Mucosa of descending colon (tissue), 3 donors: Measurements from ENCODE around the gene TEX11. TPM values are rescaled to one million over a fixed set of nuclear protein-coding genes. Genes with fewer than 3 reads are reported as not detected.
A peak's percentile ranks its signal among the peaks of the same experiment; 100 is the strongest.

Experiments used
- ATAC-seq: fragments of 200-7000 bp; cut with Tn5 transposase; one replicate; pipeline ENCODE4 v1.9.1; 2020; ENCODE audit warnings: mild to moderate bottlenecking, moderate library complexity
- DNase-seq, 3 donors: peaks; one replicate each; pipeline ENCODE4 v3.0.0-alpha.2; 2020
- H3K36me3 ChIP-seq: fragments of 200-600 bp; one replicate; pipeline ENCODE4 v1.8.0; 2021; ENCODE audit warnings: low read depth, mild to moderate bottlenecking
- H3K4me1 ChIP-seq: fragments of 200-600 bp; one replicate; pipeline ENCODE4 v1.8.0; 2021; ENCODE audit warnings: low read depth, mild to moderate bottlenecking
- H3K4me3 ChIP-seq: fragments of 200-600 bp; one replicate; pipeline ENCODE4 v1.8.0; 2021; ENCODE audit warnings: mild to moderate bottlenecking
- H3K9me3 ChIP-seq: fragments of 200-600 bp; one replicate; pipeline ENCODE4 v1.8.0; 2021; ENCODE audit warnings: mild to moderate bottlenecking
- CTCF ChIP-seq: fragments of 200-600 bp; IDR thresholded peaks from one replicate; pipeline ENCODE4 v1.8.0; 2022; ENCODE audit warnings: antibody characterized with exemption, mild to moderate bottlenecking
- intact Hi-C, 2 donors: fragments of 100-400 bp; cut with DNase I in 1 of 2; cut with micrococcal nuclease in 1 of 2; formaldehyde crosslinking; loops; one replicate each; pipeline versions ENCODE4 v1.11.0 to v1.11.1; 2022; cut with DNase I, micrococcal nuclease
- total RNA-seq, 3 donors: library from RNA; stranded (reverse); fragmentation: NEBNext Ultra II Directional in 2 of 3; extraction: Animal tissue kit (Norgen Biotek cat#: 25700) in 2 of 3; gene quantifications; one replicate each; pipeline versions ENCODE4 v1.2.1 to v1.2.4, GENCODE V29; 2021 to 2023
- donor health status: DM: no; HTN: no; CAD: no; lungs with moderate emphysema.
- donor health status: DM: no; HTN: no; CAD: no.
- donor health status: DM: no; HTN: yes; CAD: no.

Gene TEX11
- total RNA-seq, 3 donors from 2014 or later: 0.89 to 2.7 (median 2.1) TPM

GRCh38 chrX:70497026-70497425 is 411.5 kb downstream of the TEX11 start:
- TF ChIP-seq CTCF: no peak
- no peaks in the 10 kb centered on the region for H3K9me3 ChIP-seq
- no peaks in the 10 kb centered on the region for H3K36me3 ChIP-seq
- intact Hi-C loops: no loop called here
- no peak overlapping the region for H3K4me3 ChIP-seq
- H3K4me1 ChIP-seq: no peaks in the 10 kb centered on the region
- no peak for DNase-seq
- ATAC-seq: no peak

- no peak for TF ChIP-seq CTCF
- Histone ChIP-seq H3K4me3 (no peak overlapping the region), H3K36me3 (no peaks in the 10 kb centered on the region), H3K9me3 (no peaks in the 10 kb centered on the region), H3K4me1 (no peaks in the 10 kb centered on the region)
- DNase-seq (no peak), ATAC-seq (no peak)
- intact Hi-C loops: no loop called here
These were observed 412.0 kb downstream of the TEX11 start for GRCh38 chrX:70496491-70496890.

DNA sequence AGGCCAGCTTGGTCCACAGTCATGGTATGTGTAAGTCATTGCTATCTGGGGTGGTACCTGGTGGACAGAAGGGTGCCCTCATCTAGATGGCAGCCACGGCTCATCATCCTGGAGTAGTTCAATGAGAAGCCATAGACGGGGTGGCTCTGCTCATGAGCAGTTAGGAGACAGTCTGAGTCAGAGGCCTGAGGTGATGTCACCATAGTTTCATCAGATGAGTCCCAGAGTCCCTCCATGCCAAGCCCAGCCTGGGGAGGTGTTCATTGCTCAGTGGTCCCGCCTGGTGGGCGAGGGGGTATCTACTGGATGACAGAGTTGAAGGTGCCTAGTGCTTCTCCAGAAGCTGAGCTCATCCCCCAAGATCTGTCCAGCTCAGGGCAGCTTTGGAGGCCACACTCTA is 414.1 kb downstream of the TEX11 start:
- H3K4me1 ChIP-seq: no peaks in the 10 kb centered on the region
- no peaks in the 10 kb centered on the region for H3K36me3 ChIP-seq
- no peak for TF ChIP-seq CTCF
- intact Hi-C loops: no loop called here
- no peak for DNase-seq
- peak; percentile 15 for ATAC-seq
- H3K4me3 ChIP-seq: no peak overlapping the region
- H3K9me3 ChIP-seq: no peaks in the 10 kb centered on the region

DNA sequence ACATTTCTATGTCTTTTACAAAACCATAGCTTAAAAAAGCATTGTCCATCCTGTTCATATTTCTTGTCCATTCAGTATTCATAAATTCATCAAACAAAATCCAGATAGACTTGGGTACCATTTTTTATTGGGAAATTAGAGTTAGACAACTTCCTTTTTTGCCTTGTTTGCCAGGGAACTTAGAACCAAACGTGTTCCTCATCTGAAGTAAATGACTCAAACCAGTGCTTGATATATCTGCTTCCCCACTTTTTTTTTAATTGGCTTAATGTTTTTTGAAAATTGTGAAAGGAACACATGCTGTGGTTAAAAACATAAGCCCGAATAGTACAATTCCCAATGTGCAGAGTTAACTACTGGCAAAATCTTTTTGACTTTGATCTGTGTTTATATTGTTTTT is 419.7 kb downstream of the TEX11 start:
- Histone ChIP-seq H3K9me3 (no peaks in the 10 kb centered on the region), H3K4me3 (no peak overlapping the region), H3K36me3 (no peaks in the 10 kb centered on the region), H3K4me1 (no peaks in the 10 kb centered on the region)
- intact Hi-C loops: no loop called here
- no peak for TF ChIP-seq CTCF
- DNase-seq: no peak
- ATAC-seq: no peak

DNA sequence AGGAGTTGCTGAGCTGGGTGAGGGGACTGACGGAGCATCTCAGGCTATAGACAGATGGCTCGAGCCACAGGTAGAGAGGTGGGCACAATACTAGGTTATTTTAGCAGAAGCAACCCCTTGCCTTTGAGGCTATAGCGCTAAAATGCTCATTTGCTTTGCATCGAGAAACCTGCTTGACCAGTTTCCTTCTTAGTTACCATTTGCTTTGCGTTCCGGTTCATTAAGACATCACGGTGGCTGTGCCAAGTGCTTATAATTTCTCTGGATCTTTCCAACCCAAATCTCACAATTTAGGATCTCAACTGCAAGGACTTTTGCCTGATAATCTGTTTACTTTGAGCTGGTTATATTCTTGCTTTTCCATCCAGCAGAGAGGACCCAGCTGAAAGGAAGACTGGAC is 423.0 kb downstream of the TEX11 start:
- no peaks in the 10 kb centered on the region for H3K9me3 ChIP-seq
- ATAC-seq (no peak), DNase-seq (no peak)
- intact Hi-C loops: no loop called here
- H3K4me3 ChIP-seq: no peak overlapping the region
- no peak for TF ChIP-seq CTCF
- H3K36me3 ChIP-seq: no peaks in the 10 kb centered on the region
- H3K4me1 ChIP-seq: peaks cover 8% of the 10 kb centered on the region

DNA sequence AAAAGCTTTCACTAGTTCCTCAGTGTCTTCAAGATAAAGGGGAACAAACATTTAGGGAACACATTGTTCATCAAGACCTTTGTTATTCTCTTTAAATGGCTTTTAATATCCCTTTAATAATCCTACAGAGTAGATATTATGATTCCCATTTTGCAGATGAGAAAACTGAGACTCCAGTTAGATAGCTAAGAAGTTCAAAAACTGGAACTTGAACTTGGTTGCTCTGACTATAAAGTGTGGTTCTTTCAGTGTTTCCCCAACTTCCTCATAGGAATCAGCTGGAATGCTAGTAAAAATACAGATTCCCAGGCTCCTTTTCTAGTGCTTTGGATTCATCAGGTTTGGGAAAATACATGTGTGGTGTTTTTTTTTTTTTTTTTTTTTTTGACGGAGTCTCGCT is 426.2 kb downstream of the TEX11 start:
- intact Hi-C loops: no loop called here
- peaks cover 13% of the 10 kb centered on the region for H3K4me1 ChIP-seq
- ATAC-seq: no peak

More for the DNA sequence above, 426.2 kb downstream of the TEX11 start:
- Histone ChIP-seq H3K9me3 (no peaks in the 10 kb centered on the region), H3K36me3 (no peaks in the 10 kb centered on the region), H3K4me3 (no peak overlapping the region)
- no peak for TF ChIP-seq CTCF
- DNase-seq: no peak
